ENCODE results near the gene ARHGAP22.

Gene ARHGAP22

GRCh38 chr10:48463318-48464003 is 141.4 kb downstream of the ARHGAP22 start:
- no peak for DNase-seq (ENCODE audit: low read depth in 2 of 2)

DNA sequence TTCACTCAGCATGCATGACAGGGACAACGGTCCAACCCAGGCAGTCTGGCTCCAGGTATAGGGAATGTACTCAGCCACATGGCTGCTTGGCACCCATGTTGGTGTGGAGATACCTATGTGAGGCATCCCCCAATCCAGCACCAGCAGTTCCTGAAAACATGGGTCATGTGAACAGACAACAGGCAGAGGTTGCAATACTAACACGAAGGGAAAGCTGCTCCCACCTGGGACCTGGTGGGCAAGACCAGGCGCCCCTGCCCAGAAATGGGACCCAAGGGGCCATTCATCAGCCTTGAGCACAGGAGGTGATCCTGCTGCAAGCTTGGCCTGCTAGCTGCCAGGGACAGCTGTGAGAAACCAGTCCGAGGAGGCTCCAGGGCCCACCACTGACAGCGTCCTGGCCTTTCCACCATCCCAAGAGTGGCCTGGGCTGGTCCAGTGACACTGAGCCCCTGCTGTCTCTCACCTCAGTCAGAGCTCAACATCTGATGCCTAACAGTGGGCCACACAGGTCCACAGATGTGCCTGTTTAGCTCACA is 142.3 kb downstream of the ARHGAP22 start:
- no peak for DNase-seq (ENCODE audit: low read depth in 2 of 2)

DNA sequence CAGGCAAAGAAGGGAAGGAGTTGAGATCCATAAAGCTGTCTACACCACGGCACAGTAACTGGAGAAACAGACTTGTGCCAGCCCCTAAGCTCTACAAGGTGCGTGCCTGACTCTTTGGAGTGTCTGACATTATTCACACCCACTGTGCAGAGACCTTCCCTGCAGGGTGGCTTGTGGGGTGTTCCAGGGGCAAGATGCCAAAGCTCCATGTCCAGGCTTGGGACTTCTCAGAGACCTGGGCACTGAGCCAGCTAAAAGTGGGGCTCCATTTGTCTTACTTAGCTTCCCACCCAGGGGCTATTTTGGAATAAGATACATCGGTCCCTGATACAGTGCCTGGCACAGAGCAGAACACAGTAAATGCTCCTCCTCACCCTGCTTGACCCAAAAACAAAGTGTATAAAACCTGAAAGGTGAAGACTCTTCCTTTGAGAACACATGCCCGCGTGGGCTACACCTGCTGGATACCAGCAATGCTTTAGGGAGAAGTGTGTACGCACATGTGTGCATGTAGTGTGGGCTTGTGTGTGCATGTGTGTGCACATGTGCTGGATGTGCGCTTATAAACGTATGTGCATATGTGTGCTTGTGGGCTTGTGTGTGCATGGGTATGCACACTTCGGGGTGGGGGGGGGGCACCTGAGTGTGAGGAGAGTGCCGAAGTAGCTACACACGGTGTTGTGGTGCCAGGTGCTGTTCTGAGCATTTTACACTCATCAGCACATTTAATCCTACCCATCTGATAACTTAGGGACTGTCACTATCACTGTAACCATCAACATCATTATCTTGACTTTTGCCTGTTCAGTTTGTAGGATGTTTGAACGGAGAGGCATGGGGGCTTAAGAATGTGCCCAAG is 143.0 kb downstream of the ARHGAP22 start:
- DNase-seq (ENCODE audit: low read depth in 2 of 2): no peak

DNA sequence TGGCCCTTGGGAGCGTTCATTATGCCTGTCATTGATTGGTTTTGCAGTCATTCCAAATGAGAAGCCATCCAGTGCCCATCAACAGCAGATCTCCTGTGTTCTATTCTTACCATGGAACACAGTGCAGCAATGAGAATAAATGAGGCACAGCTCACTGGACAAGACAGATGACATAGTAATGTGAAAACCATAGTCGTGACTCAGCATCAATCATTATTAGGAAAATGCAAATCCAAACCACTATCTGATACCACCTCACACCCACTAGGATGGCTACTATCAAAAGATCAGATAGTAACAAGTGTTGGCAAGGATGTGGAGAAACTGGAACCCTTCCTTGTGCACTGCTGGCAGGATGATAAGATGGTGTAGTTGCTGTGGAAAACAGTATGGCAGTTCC is 144.7 kb downstream of the ARHGAP22 start:
- DNase-seq (ENCODE audit: low read depth in 2 of 2): no peak

GRCh38 chr10:48459270-48460150 is 145.4 kb downstream of the ARHGAP22 start:
- no peak for DNase-seq (ENCODE audit: low read depth in 2 of 2)

DNA sequence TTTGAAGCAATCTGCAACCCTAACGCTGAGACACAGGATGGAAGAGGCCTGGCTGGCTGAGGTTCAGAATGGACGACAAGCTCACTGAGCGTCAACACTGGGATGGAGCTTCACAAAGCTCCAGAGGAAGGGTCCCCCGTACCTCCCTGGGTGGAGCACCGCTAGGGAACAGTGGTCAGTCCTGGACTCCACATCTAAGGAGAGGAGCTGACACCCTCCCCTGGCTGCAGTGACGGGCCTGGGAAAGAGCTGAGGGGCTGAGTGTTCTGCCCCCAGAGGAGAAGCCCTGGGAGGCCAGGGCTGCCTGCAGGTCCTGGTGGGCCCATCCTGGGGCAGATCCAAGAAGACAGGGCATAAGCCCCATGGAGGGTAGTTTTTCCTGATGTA is 146.2 kb downstream of the ARHGAP22 start:
- no peak for DNase-seq (ENCODE audit: low read depth in 2 of 2)

DNA sequence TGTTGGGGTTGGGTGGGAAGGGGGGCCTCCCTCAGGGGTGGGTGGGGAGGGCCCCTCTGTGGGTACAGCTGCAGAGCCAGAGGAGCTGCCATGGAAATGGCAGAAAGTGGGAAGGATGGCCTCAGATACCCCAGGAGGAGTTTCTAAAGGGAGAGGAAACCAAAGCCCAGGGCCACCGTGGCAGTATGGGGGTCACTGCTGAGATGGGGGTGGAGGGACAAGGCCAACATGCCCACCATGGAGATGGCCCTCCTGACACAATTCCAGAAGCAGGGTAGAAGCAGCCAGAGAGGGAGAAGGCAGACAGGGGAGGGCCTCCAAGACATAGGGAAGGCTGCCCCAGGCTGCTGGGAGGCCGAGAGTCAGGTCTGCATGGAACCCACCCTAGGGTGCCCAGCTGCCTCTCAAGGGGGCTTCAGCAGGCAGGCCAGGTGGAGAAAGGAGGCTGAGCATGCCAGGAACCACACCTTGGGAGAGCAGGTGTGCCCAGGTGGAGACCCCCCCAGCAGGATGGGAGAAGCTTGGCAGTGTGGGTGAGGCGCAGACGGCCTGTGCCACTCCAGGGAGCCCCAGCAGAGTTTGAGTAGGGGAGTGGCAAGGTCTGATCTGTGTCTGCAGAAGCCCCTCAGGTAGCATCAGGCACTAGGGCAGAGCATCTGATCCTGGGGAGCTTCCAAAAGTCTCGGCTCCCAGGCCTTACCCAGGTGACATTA is 146.8 kb downstream of the ARHGAP22 start:
- no peak for DNase-seq (ENCODE audit: low read depth in 2 of 2)

- DNase-seq (ENCODE audit: low read depth in 2 of 2): no peak
Measured at GRCh38 chr10:48456808-48457761, 147.8 kb downstream of the ARHGAP22 start.

DNA sequence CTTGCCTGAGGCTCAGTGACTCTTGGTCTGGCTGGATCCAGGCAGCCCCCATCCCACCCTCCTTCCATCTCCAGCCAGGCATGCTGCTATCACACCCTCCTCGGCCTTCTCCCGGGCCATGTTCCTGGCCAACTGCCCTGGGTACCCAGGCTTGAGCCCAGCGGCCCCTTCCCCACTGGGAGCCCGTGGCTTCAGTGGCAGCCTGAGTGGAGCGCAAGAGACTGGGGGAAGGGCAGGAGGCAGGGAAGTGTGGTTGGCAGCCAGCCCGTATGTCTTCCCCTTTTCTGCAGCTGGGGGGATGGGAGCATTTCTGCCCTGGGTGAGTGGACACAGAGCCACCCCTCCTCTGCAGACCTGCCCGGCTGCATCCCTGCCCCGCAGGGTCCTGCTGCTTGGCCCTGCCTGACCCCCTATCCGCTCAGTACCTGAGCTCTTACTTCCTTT is 148.5 kb downstream of the ARHGAP22 start:
- no peak for DNase-seq (ENCODE audit: low read depth in 2 of 2)

- no peak for DNase-seq (ENCODE audit: low read depth in 2 of 2)
Measured at GRCh38 chr10:48455392-48456151, 149.3 kb downstream of the ARHGAP22 start.

GRCh38 chr10:48455055-48455391 is 149.8 kb downstream of the ARHGAP22 start:
- DNase-seq (ENCODE audit: low read depth in 2 of 2): no peak

- DNase-seq (ENCODE audit: low read depth in 2 of 2): no peak
Measured at GRCh38 chr10:48454302-48455054, 150.4 kb downstream of the ARHGAP22 start.

DNA sequence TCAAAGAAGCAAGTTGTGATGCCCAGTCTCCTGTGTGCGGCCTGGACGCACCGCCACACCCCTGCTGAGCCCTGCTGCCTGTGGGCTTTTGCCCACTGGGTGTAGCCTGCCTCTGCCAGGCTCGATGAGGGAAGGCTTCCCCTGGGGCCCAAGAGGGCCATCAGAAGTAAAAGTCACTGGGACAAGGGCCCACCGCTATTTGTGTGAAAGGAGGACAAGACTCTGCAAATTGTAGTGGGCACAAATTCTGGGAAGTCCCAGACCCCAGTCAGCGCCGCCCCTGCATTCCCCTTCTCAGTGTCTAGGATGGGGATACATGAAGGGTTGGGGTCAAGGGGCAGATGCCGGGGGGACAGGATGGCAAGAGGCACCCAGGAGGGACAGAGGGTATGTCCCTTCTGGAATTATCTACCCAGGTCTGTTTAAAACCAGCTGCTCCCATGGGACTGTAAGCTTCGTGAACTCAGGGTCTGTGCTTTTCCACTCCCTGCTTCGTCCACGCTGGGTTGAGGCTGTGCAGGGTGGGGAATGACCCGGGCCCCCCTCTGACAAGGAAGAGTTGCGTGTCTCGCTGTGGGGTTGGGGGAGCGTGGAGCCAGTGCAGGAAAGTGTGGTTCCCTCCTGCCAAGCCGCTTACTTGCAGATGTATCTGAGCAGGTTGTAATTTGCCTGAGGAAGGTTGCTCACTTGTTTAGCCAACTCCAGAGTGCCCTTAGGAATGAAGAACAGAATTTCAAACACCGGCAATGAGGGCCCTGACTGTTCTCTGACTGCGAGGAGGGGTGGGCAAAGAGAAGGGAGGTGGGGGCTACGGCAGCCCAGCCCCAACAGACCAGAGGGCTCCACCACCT is 151.2 kb downstream of the ARHGAP22 start:
- DNase-seq (ENCODE audit: low read depth in 2 of 2): no peak

DNA sequence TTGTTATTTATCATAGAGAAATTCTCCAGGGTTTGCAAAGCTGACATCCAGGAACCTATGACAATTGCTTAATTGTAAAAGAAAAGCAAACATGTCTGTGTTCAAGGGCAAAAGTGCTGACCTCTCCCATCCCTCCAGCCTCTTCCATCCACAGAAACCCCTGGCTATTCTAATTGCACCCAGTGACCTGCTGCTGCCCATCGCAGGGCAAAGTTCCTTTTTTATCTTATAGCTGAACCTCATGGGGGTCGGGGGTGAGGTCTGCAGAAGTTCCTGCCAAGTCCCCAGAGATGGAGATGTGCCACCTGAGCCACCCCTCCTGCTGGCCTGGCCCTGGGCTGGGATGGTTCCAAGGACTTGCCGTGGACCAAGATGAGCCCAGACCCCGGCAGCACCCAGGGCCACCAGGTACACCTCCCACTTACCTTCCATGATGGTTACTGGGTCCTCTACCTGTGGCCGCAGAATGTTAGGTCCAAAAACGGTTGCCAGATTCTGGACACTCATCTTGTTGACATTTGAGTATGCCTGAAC is 151.9 kb downstream of the ARHGAP22 start:
- no peak for DNase-seq (ENCODE audit: low read depth in 2 of 2)

DNA sequence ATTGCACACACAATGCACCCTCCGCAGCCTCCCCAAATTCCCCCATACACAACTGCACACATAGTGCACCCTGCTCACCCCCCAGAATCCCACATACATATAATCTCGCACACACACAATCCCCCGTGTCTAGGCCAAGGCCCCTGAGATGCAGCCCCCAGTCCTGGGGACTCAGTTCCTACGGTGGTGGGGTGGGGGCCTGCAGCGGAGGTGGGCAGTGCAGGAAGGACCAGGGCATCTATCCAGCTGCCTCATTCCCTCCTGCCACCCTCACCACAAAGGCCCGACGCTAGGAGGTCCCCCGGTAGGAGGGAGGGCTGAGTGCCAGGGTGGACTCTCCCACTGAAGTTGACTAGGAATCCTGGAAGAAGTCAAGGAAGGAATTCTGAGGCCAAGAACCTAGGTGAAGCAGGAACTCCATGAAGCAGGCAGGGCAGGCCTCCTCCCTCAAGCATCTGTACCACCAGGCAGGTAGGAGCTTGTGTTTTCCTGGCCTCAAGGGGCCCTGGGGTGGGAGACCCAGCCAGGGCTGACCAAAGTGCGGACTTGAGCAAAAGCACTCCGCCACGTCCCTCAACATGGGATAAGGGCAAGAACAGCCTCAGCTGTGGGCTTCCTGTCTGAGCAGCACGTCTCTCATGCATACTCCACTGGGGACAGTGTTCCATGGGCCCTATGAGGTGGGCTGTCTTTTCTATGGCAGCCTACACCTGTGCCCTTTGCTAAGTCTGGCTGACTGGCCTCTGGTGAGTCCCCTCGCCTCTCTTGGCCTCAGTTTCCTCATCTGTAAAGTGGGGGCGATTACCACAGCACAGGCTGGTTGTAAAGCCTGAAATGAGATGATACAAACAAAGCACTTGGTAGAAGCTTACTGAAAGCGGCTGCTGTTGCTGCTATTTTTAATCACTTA is 152.6 kb downstream of the ARHGAP22 start:
- DNase-seq (ENCODE audit: low read depth in 2 of 2): no peak

GRCh38 chr10:48450741-48451466 is 154.0 kb downstream of the ARHGAP22 start:
- no peak for DNase-seq (ENCODE audit: low read depth in 2 of 2)
